ENCODE measurements around the gene CNR1.

DNA sequence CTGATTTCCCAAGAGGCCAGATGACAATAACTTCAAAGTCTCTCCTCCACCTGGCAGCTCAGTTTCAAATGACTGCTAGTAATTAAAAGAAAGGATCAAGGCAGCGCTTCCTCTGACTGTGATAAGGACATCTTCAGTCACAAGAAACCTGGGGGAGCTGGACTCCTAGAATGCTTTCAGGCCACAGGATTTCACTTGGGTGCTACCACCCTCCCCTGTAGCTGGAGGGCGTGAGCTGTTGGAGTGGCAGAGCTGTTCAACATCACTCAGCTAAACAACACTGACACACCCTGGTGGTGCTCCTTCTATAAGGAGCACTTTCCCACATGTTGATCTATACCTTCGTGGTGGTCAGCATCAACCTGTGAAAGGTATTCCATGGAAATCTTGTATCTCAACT lies 2.2 kb upstream of the CNR1 start:
- TF ChIP-seq, protein P1, sequence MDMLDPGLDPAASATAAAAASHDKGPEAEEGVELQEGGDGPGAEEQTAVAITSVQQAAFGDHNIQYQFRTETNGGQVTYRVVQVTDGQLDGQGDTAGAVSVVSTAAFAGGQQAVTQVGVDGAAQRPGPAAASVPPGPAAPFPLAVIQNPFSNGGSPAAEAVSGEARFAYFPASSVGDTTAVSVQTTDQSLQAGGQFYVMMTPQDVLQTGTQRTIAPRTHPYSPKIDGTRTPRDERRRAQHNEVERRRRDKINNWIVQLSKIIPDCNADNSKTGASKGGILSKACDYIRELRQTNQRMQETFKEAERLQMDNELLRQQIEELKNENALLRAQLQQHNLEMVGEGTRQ (CRISPR knock-in tag; IDR thresholded peaks at IDR 0.05), result no peak
- TF ChIP-seq CTCF (IDR thresholded peaks at IDR 0.05) (no peak), ZNF396 (CRISPR knock-in tag; IDR thresholded peaks at IDR 0.05; ENCODE audit: borderline replicate concordance) (no peak), E2F5 (CRISPR knock-in tag; IDR thresholded peaks at IDR 0.05) (no peak), ZNF232 (CRISPR knock-in tag; IDR thresholded peaks at IDR 0.05) (no peak), FOXP1 (CRISPR knock-in tag; IDR thresholded peaks at IDR 0.05; ENCODE audit: borderline replicate concordance) (no peak), ZNF281 (CRISPR knock-in tag; IDR thresholded peaks at IDR 0.05) (no peak), CBFB (CRISPR knock-in tag; IDR thresholded peaks at IDR 0.05; ENCODE audit: low read depth) (no peak)

Measured in WTC11 (cell line).